Activated CD4-positive, alpha-beta T cell treated with anti-CD3 and anti-CD28 coated beads for 1 hour (primary cell): ENCODE results near the gene SLC35F3.

Experiments used
- DNase-seq: peaks from one replicate; pipeline ENCODE4 v3.0.0-alpha.2; 2020

Gene SLC35F3

GRCh38 chr1:233912909-233913308 is 8.4 kb downstream of the SLC35F3 start:
- no peak for DNase-seq

- DNase-seq = no peak
Observed at GRCh38 chr1:233916706-233917105, 12.2 kb downstream of the SLC35F3 start.

- DNase-seq = no peak
Observed at GRCh38 chr1:233919786-233920185, 15.3 kb downstream of the SLC35F3 start.

GRCh38 chr1:233928123-233928522 is 23.6 kb downstream of the SLC35F3 start:
- DNase-seq = no peak

- DNase-seq = no peak
Observed at GRCh38 chr1:233933339-233933738, 28.9 kb downstream of the SLC35F3 start.

- DNase-seq = no peak
Observed at GRCh38 chr1:233935297-233935868, 30.9 kb downstream of the SLC35F3 start.

GRCh38 chr1:233936422-233936821 is 31.9 kb downstream of the SLC35F3 start:
- DNase-seq = no peak

- DNase-seq = no peak
Observed at GRCh38 chr1:233936842-233937241, 32.4 kb downstream of the SLC35F3 start.

GRCh38 chr1:233938476-233938875 is 34.0 kb downstream of the SLC35F3 start:
- no peak for DNase-seq

GRCh38 chr1:233939451-233939850 is 35.0 kb downstream of the SLC35F3 start:
- no peak for DNase-seq

- DNase-seq = no peak
Observed at GRCh38 chr1:233940908-233941307, 36.4 kb downstream of the SLC35F3 start.

- no peak for DNase-seq
Observed at GRCh38 chr1:233944601-233945000, 40.1 kb downstream of the SLC35F3 start.

- DNase-seq = no peak
Observed at GRCh38 chr1:233945573-233945972, 41.1 kb downstream of the SLC35F3 start.

GRCh38 chr1:233945979-233946378 is 41.5 kb downstream of the SLC35F3 start:
- DNase-seq = no peak

GRCh38 chr1:233946724-233947123 is 42.2 kb downstream of the SLC35F3 start:
- DNase-seq = no peak

GRCh38 chr1:233951804-233952203 is 47.3 kb downstream of the SLC35F3 start:
- DNase-seq = no peak

- DNase-seq = no peak
Observed at GRCh38 chr1:233957691-233958090, 53.2 kb downstream of the SLC35F3 start.

- no peak for DNase-seq
Observed at GRCh38 chr1:233959102-233959501, 54.6 kb downstream of the SLC35F3 start.

GRCh38 chr1:233959971-233960370 is 55.5 kb downstream of the SLC35F3 start:
- no peak for DNase-seq

- DNase-seq = no peak
Observed at GRCh38 chr1:233960386-233960785, 55.9 kb downstream of the SLC35F3 start.

GRCh38 chr1:233962878-233963277 is 58.4 kb downstream of the SLC35F3 start:
- no peak for DNase-seq

- DNase-seq = no peak
Observed at GRCh38 chr1:233965856-233966255, 61.4 kb downstream of the SLC35F3 start.

- no peak for DNase-seq
Observed at GRCh38 chr1:233971753-233972152, 67.3 kb downstream of the SLC35F3 start.

GRCh38 chr1:233972563-233972950 is 68.1 kb downstream of the SLC35F3 start:
- DNase-seq = no peak

- DNase-seq = no peak
Observed at GRCh38 chr1:233972951-233973635, 68.6 kb downstream of the SLC35F3 start.
